Measurements from ENCODE around the gene PGAP2. TPM values are rescaled to one million over a fixed set of nuclear protein-coding genes. Genes with fewer than 3 reads are reported as not detected.
A peak's percentile ranks its signal among the peaks of the same experiment; 100 is the strongest.

PGAP2 gene
- total and polyA plus RNA-seq, 2 donors (not counting 1 experiment from before 2014, with no cell fraction given) = 20.5 to 47.1 TPM

DNA sequence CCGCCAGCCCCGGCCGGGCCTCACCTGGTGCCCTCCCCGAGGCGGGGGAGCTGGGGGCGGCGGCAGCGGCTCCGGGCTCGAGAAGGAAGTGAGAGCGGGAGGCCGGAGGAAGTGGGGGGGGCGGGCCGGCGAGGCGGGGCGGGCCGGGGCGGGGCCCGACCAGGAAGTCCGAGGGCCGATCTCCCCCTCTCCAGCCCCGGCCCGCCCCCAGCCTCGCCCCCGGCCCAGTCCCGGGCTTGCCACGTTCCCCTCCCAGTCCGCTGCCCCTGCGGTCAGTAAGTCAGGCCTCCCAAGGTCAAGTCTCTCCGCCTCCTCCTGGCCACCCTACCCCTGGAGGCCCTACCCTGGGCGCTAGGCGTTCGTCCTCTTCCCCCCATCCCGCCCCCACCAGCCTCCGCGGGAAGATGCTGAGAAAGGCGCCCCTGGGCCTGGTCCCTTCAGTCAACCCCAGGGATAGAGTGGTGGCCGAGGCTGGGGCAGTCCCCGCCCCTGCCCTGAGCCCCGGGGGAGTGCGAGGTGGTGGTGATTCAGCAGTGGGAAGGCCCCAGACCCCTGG, 32.6 kb downstream of the PGAP2 start, which contains the start of gene RHOG:
TSS of gene RHOG (minus strand) at position 90 of the 556 bp plus-strand sequence. CDS start 12,821 bp downstream, outside the sequence.
- Mint-ChIP-seq H3K27ac (peak within 1 kb of the TSS; percentile 98), H3K27me3 (no peaks in the 10 kb centered on the region), H3K9me3 (ENCODE audit: insufficient read depth) (no peaks in the 10 kb centered on the region), H3K4me1 (peaks cover 55% of the 10 kb centered on the region), H3K4me3 (peak within 1 kb of the TSS; percentile 97)
- ATAC-seq (ENCODE audit: low read depth) = peak; percentile 80
- POLR2A ChIA-PET = interaction anchor here (0.6 to 2.6 kb wide), 18 partner anchors 9 to 1456 kb away, joined by 3 to 69 read pairs (median 6); partner anchors contain the start of genes NUP98, PGAP2 and STIM1
- peak within 1 kb of the TSS; percentile 62 for H2AFZ ChIP-seq (ENCODE audit: insufficient read depth, low read depth, low read length, poor library complexity, severe bottlenecking)
- H3K9ac ChIP-seq (ENCODE audit: low read length) = peak within 1 kb of the TSS; percentile 88
- whole genome bisulfite sequencing (ENCODE audit: insufficient coverage) = 0% methylated on average over 11 of the region's 42 CpGs
- peak; percentile 87 for DNase-seq
- H3K4me2 ChIP-seq (replicated peaks; ENCODE audit: low read depth, low read length, poor library complexity, severe bottlenecking) = peak within 1 kb of the TSS; percentile 98
- intact Hi-C loops (cut with micrococcal nuclease) = loop anchor here (1.0 to 2.0 kb wide), 7 partner anchors 13 to 253 kb away; partner anchors contain the start of genes NUP98, PGAP2 and RRM1
- no peak for TF ChIP-seq EZH2 (IDR thresholded peaks at IDR 0.05; ENCODE audit: borderline replicate concordance, insufficient read depth, low read depth, low read length, poor library complexity, severe bottlenecking)
- TF ChIP-seq, protein P1, sequence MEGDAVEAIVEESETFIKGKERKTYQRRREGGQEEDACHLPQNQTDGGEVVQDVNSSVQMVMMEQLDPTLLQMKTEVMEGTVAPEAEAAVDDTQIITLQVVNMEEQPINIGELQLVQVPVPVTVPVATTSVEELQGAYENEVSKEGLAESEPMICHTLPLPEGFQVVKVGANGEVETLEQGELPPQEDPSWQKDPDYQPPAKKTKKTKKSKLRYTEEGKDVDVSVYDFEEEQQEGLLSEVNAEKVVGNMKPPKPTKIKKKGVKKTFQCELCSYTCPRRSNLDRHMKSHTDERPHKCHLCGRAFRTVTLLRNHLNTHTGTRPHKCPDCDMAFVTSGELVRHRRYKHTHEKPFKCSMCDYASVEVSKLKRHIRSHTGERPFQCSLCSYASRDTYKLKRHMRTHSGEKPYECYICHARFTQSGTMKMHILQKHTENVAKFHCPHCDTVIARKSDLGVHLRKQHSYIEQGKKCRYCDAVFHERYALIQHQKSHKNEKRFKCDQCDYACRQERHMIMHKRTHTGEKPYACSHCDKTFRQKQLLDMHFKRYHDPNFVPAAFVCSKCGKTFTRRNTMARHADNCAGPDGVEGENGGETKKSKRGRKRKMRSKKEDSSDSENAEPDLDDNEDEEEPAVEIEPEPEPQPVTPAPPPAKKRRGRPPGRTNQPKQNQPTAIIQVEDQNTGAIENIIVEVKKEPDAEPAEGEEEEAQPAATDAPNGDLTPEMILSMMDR (IDR thresholded peaks at IDR 0.05) = no peak
- H3K27ac ChIP-seq (ENCODE audit: low read length in 2 of 2) = peak within 1 kb of the TSS; percentile 95 to 98
- peak within 1 kb of the TSS; percentile 73 to 97 (median 86) for H3K4me3 ChIP-seq (ENCODE audit: control extremely low read depth in 1 of 5, extremely low read depth in 1 of 5, insufficient read depth in 1 of 5, low read depth in 2 of 5, low read length in 4 of 5)
- H3K4me1 ChIP-seq (ENCODE audit: control insufficient read depth in 2 of 2, insufficient read depth in 2 of 2, low read length in 2 of 2) = peaks cover 46 to 51% of the 10 kb centered on the region in 2 donors
- H3K27me3 ChIP-seq (replicated peaks in 1 of 4; ENCODE audit: control extremely low read depth in 1 of 4, control insufficient read depth in 3 of 4, insufficient read depth in 4 of 4, low read length in 3 of 4) = no peaks in the 10 kb centered on the region
- peaks cover 51% of the 10 kb centered on the region for H3K79me2 ChIP-seq (ENCODE audit: control insufficient read depth, insufficient read depth, low read length)
- CTCF ChIA-PET = interaction anchor here (0.6 to 28.7 kb wide), 30 partner anchors 10 to 256 kb away, joined by 3 to 819 read pairs (median 5); partner anchors contain the start of genes NUP98, PGAP2 and STIM1
- no peaks in the 10 kb centered on the region for H3K9me3 ChIP-seq (ENCODE audit: control extremely low read depth in 1 of 3, control insufficient read depth in 2 of 3, insufficient read depth in 1 of 3, low read length in 2 of 3)
- peaks cover 40% of the 10 kb centered on the region for H4K20me1 ChIP-seq (ENCODE audit: control insufficient read depth, insufficient read depth, low read length, poor library complexity, severe bottlenecking)
- H3K36me3 ChIP-seq (replicated peaks in 1 of 2; ENCODE audit: control extremely low read depth in 1 of 2, control insufficient read depth in 1 of 2, extremely low read depth in 1 of 2, insufficient read depth in 2 of 2, low read length in 1 of 2) = no peaks in the 10 kb centered on the region

Measured in B cell (primary cell).